GM23338 (cell line): Measurements from ENCODE around the gene TXLNB. TPM values are rescaled to one million over a fixed set of nuclear protein-coding genes. Genes with fewer than 3 reads are reported as not detected.

ENCODE experiments used
- ATAC-seq: fragments of 200-7000 bp; cut with Tn5 transposase; 3 replicates; pipeline ENCODE4 v1.9.1; 2020
- DNase-seq: peaks from one replicate; pipeline ENCODE4 v3.0.0-alpha.2; 2015; ENCODE audit warnings: low spot score
- H2AFZ ChIP-seq: fragments of 200-600 bp; sonication (generic); 2 replicates; pipeline ENCODE4 v1.8.0; 2016; ENCODE audit warnings: antibody characterized with exemption, mild to moderate bottlenecking, moderate library complexity
- H3F3A ChIP-seq: fragments of 200-600 bp; sonication (generic); replicated peaks from 2 replicates; pipeline ENCODE4 v1.8.0; 2017; ENCODE audit warnings: antibody characterized with exemption, mixed run types, low read depth
- H3K27ac ChIP-seq: fragments of 200-600 bp; sonication (generic); 2 replicates; pipeline ENCODE4 v1.6.1; 2016; ENCODE audit warnings: low read depth
- H3K27me3 ChIP-seq: fragments of 200-600 bp; sonication (generic); 2 replicates; pipeline ENCODE4 v1.8.0; 2016; ENCODE audit warnings: mild to moderate bottlenecking, mixed run types, moderate library complexity; ENCODE audit not compliant: insufficient read depth
- H3K36me3 ChIP-seq: fragments of 200-600 bp; sonication (generic); 2 replicates; pipeline ENCODE4 v1.8.0; 2016; ENCODE audit warnings: mild to moderate bottlenecking; ENCODE audit not compliant: insufficient read depth
- H3K4me1 ChIP-seq: fragments of 200-600 bp; sonication (generic); 2 replicates; pipeline ENCODE4 v1.8.0; 2016; ENCODE audit warnings: mild to moderate bottlenecking, moderate library complexity; ENCODE audit not compliant: insufficient read depth
- H3K4me2 ChIP-seq: fragments of 200-600 bp; sonication (generic); 2 replicates; pipeline ENCODE4 v1.7.1; 2017; ENCODE audit warnings: mixed run types
- H3K4me3 ChIP-seq: fragments of 200-600 bp; sonication (generic); 2 replicates; pipeline ENCODE4 v1.6.1; 2016; ENCODE audit warnings: mixed run types
- H3K79me2 ChIP-seq: fragments of 200-600 bp; sonication (generic); replicated peaks from 2 replicates; pipeline ENCODE4 v1.8.0; 2017; ENCODE audit warnings: mild to moderate bottlenecking; ENCODE audit not compliant: insufficient read depth
- H3K9me2 ChIP-seq: fragments of 200-600 bp; sonication (generic); 2 replicates; pipeline ENCODE4 v1.8.0; 2017; ENCODE audit not compliant: insufficient read depth
- H4K20me1 ChIP-seq: fragments of 200-600 bp; sonication (generic); replicated peaks from 2 replicates; pipeline ENCODE4 v1.8.0; 2017; ENCODE audit warnings: mild to moderate bottlenecking; ENCODE audit not compliant: insufficient read depth
- H3K27ac Mint-ChIP-seq: 2 replicates; pipeline ENCODE4 v1.8.0; 2020; ENCODE audit warnings: inconsistent platforms, mild to moderate bottlenecking, moderate library complexity, mixed read lengths
- H3K27me3 Mint-ChIP-seq: 3 replicates; pipeline ENCODE4 v1.8.0; 2022; ENCODE audit warnings: low read depth, mild to moderate bottlenecking, moderate library complexity, mixed read lengths, inconsistent platforms; ENCODE audit not compliant: insufficient read depth, poor library complexity
- H3K36me3 Mint-ChIP-seq: 3 replicates; pipeline ENCODE4 v1.8.0; 2021; ENCODE audit warnings: low read depth, mild to moderate bottlenecking, inconsistent platforms, moderate library complexity, mixed read lengths
- H3K4me1 Mint-ChIP-seq: 3 replicates; pipeline ENCODE4 v1.8.0; 2020; ENCODE audit warnings: mild to moderate bottlenecking, inconsistent platforms, mixed read lengths
- H3K4me3 Mint-ChIP-seq: 3 replicates; pipeline ENCODE4 v1.8.0; 2021; ENCODE audit warnings: moderate library complexity, mild to moderate bottlenecking, inconsistent platforms, mixed read lengths
- H3K9me3 Mint-ChIP-seq: 3 replicates; pipeline ENCODE4 v1.8.0; 2020; ENCODE audit warnings: moderate library complexity, mild to moderate bottlenecking, inconsistent platforms, mixed read lengths
- CREB1 ChIP-seq: fragments of 250-450 bp; sonication (Bioruptor Pico); IDR thresholded peaks from 2 replicates; pipeline ENCODE4 v1.5.0; 2020; ENCODE audit warnings: low read depth, mild to moderate bottlenecking, moderate library complexity
- EZH2phosphoT487 ChIP-seq: fragments of 200-600 bp; sonication (generic); IDR thresholded peaks from one replicate; pipeline ENCODE4 v1.8.1; 2018; ENCODE audit warnings: antibody characterized with exemption; ENCODE audit not compliant: unreplicated experiment
- NANOG ChIP-seq: IDR thresholded peaks from 2 replicates; pipeline ENCODE4 v1.6.1; 2016; ENCODE audit warnings: antibody characterized with exemption, borderline replicate concordance
- REST ChIP-seq: IDR thresholded peaks from one replicate; pipeline ENCODE4 v1.6.1; 2018; ENCODE audit warnings: antibody characterized with exemption; ENCODE audit not compliant: unreplicated experiment
- ZNF114 ChIP-seq: fragments of 250-450 bp; sonication (Bioruptor Pico); IDR thresholded peaks from 2 replicates; pipeline ENCODE4 v1.5.0; 2020; ENCODE audit warnings: mild to moderate bottlenecking, moderate library complexity
- ZNF331 ChIP-seq: fragments of 250-450 bp; sonication (Bioruptor Pico); IDR thresholded peaks from 2 replicates; pipeline ENCODE4 v1.5.0; 2020; ENCODE audit warnings: low read depth, mild to moderate bottlenecking, moderate library complexity
- polyA plus RNA-seq: library from polyadenylated mRNA; unstranded; fragments of >200 nt; fragmentation: Nextera tagmentation; extraction: Ambion mirVana; gene quantifications from 2 replicates; pipeline ENCODE4 v1.2.1, GENCODE V29; 2016
- total RNA-seq: library from RNA; depleted of rRNA; stranded (reverse); fragments of >200 nt; shearing (Covaris generic); gene quantifications from 2 replicates; pipeline ENCODE4 v1.2.3, GENCODE V29; 2014
- TF ChIP-seq, protein P1 (sequence below), 2 experiments: fragments of 200-600 bp in 1 of 2; sonication (generic) in 1 of 2; conservative IDR thresholded peaks; 2 replicates each; pipeline versions ENCODE4 v1.5.1 to v1.6.1; 2016 to 2017; ENCODE audit warnings: antibody characterized with exemption in 2 of 2, low read depth in 2 of 2, mild to moderate bottlenecking in 2 of 2, moderate library complexity in 1 of 2
- TF ChIP-seq, protein P2 (sequence below): IDR thresholded peaks from 2 replicates; pipeline ENCODE4 v1.6.1; 2016; ENCODE audit warnings: antibody characterized with exemption

The TXLNB gene
- total and polyA plus RNA-seq, 2 experiments from 2014 or later = 0.11 to 0.28 TPM

- Histone ChIP-seq H3K79me2 (no peaks in the 10 kb centered on the region), H3K36me3 (no peaks in the 10 kb centered on the region), H4K20me1 (no peaks in the 10 kb centered on the region), H3K27me3 (no peaks in the 10 kb centered on the region), H3K27ac (no peak overlapping the region), H3F3A (no peaks in the 10 kb centered on the region), H3K4me1 (no peaks in the 10 kb centered on the region), H3K4me2 (no peak overlapping the region), H2AFZ (peak overlapping the region; percentile 25; the same call in 1 of the 2 replicates), H3K9me2 (no peaks in the 10 kb centered on the region), H3K4me3 (no peak overlapping the region)
- no peak overlapping the region for H3K4me3 Mint-ChIP-seq
- DNase-seq (no peak), ATAC-seq (no peak)
- peaks cover 4% of the 10 kb centered on the region for H3K27me3 Mint-ChIP-seq
- no peaks in the 10 kb centered on the region for H3K9me3 Mint-ChIP-seq
- H3K36me3 Mint-ChIP-seq = no peaks in the 10 kb centered on the region; the same call in 2 of the 3 replicates
- no peak overlapping the region for H3K27ac Mint-ChIP-seq
- TF ChIP-seq REST (no peak), CREB1 (CRISPR knock-in tag) (no peak), NANOG (no peak), EZH2phosphoT487 (no peak)
- TF ChIP-seq, protein P1, sequence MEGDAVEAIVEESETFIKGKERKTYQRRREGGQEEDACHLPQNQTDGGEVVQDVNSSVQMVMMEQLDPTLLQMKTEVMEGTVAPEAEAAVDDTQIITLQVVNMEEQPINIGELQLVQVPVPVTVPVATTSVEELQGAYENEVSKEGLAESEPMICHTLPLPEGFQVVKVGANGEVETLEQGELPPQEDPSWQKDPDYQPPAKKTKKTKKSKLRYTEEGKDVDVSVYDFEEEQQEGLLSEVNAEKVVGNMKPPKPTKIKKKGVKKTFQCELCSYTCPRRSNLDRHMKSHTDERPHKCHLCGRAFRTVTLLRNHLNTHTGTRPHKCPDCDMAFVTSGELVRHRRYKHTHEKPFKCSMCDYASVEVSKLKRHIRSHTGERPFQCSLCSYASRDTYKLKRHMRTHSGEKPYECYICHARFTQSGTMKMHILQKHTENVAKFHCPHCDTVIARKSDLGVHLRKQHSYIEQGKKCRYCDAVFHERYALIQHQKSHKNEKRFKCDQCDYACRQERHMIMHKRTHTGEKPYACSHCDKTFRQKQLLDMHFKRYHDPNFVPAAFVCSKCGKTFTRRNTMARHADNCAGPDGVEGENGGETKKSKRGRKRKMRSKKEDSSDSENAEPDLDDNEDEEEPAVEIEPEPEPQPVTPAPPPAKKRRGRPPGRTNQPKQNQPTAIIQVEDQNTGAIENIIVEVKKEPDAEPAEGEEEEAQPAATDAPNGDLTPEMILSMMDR (conservative IDR thresholded peaks at IDR 0.05; ENCODE audit: low read depth in 2 of 2) = no peak
- TF ChIP-seq, protein P2, sequence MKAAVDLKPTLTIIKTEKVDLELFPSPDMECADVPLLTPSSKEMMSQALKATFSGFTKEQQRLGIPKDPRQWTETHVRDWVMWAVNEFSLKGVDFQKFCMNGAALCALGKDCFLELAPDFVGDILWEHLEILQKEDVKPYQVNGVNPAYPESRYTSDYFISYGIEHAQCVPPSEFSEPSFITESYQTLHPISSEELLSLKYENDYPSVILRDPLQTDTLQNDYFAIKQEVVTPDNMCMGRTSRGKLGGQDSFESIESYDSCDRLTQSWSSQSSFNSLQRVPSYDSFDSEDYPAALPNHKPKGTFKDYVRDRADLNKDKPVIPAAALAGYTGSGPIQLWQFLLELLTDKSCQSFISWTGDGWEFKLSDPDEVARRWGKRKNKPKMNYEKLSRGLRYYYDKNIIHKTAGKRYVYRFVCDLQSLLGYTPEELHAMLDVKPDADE = no peak
- peaks cover 5% of the 10 kb centered on the region; the same call in 2 of the 3 replicates for H3K4me1 Mint-ChIP-seq
Measured at GRCh38 chr6:139337001-139337400, 45.2 kb upstream of the TXLNB start.

- Histone ChIP-seq H3K27ac (no peak overlapping the region), H3K4me1 (no peaks in the 10 kb centered on the region), H3F3A (no peaks in the 10 kb centered on the region), H2AFZ (peak overlapping the region; percentile 25; the same call in 1 of the 2 replicates), H3K27me3 (no peaks in the 10 kb centered on the region), H3K9me2 (no peaks in the 10 kb centered on the region), H3K4me3 (no peak overlapping the region), H3K36me3 (no peaks in the 10 kb centered on the region), H3K4me2 (no peak overlapping the region), H3K79me2 (no peaks in the 10 kb centered on the region), H4K20me1 (no peaks in the 10 kb centered on the region)
- Mint-ChIP-seq H3K9me3 (no peaks in the 10 kb centered on the region), H3K27ac (no peak overlapping the region), H3K4me3 (no peak overlapping the region), H3K27me3 (peaks cover 4% of the 10 kb centered on the region), H3K4me1 (peaks cover 5% of the 10 kb centered on the region; the same call in 2 of the 3 replicates), H3K36me3 (no peaks in the 10 kb centered on the region; the same call in 2 of the 3 replicates)
- ATAC-seq (no peak), DNase-seq (no peak)
- TF ChIP-seq ZNF114 (CRISPR knock-in tag) (no peak), ZNF331 (no peak)
- TF ChIP-seq, protein P2 = no peak
Measured at GRCh38 chr6:139336488-139336887, 44.7 kb upstream of the TXLNB start.
